ENCODE measurements around the gene FILIP1L.

The FILIP1L gene

GRCh38 chr3:100114413-100115030 is at the start of gene FILIP1L:
FILIP1L (minus strand) TSS chr3:100114501.
- DNase-seq (ENCODE audit: low spot score) = no peak

- DNase-seq (ENCODE audit: low spot score) = no peak
Observed at GRCh38 chr3:100163787-100164186, 49.5 kb upstream of the FILIP1L start.

GRCh38 chr3:100160521-100160920 is 46.2 kb upstream of the FILIP1L start:
- DNase-seq (ENCODE audit: low spot score) = no peak

- no peak for DNase-seq (ENCODE audit: low spot score)
Observed at GRCh38 chr3:100159331-100160153, 45.2 kb upstream of the FILIP1L start.

- no peak for DNase-seq (ENCODE audit: low spot score)
Observed at GRCh38 chr3:100158918-100159330, 44.6 kb upstream of the FILIP1L start.

- DNase-seq (ENCODE audit: low spot score) = no peak
Observed at GRCh38 chr3:100157685-100158084, 43.4 kb upstream of the FILIP1L start.

GRCh38 chr3:100155590-100155989 is 41.3 kb upstream of the FILIP1L start:
- no peak for DNase-seq (ENCODE audit: low spot score)

GRCh38 chr3:100155128-100155527 is 40.8 kb upstream of the FILIP1L start:
- no peak for DNase-seq (ENCODE audit: low spot score)

GRCh38 chr3:100154171-100154570 is 39.9 kb upstream of the FILIP1L start:
- no peak for DNase-seq (ENCODE audit: low spot score)

GRCh38 chr3:100151024-100151707 is 36.9 kb upstream of the FILIP1L start:
- no peak for DNase-seq (ENCODE audit: low spot score)

GRCh38 chr3:100150473-100150872 is 36.2 kb upstream of the FILIP1L start:
- DNase-seq (ENCODE audit: low spot score) = no peak

GRCh38 chr3:100149713-100150415 is 35.6 kb upstream of the FILIP1L start:
- DNase-seq (ENCODE audit: low spot score) = no peak

GRCh38 chr3:100149130-100149529 is 34.8 kb upstream of the FILIP1L start:
- no peak for DNase-seq (ENCODE audit: low spot score)

- DNase-seq (ENCODE audit: low spot score) = no peak
Observed at GRCh38 chr3:100144255-100144866, 30.1 kb upstream of the FILIP1L start.

GRCh38 chr3:100141586-100141985 is 27.3 kb upstream of the FILIP1L start:
- DNase-seq (ENCODE audit: low spot score) = no peak

GRCh38 chr3:100140976-100141375 is 26.7 kb upstream of the FILIP1L start:
- DNase-seq (ENCODE audit: low spot score) = no peak

GRCh38 chr3:100136921-100137320 is 22.6 kb upstream of the FILIP1L start:
- no peak for DNase-seq (ENCODE audit: low spot score)

GRCh38 chr3:100131241-100131640 is 16.9 kb upstream of the FILIP1L start:
- no peak for DNase-seq (ENCODE audit: low spot score)

GRCh38 chr3:100129941-100130340 is 15.6 kb upstream of the FILIP1L start:
- DNase-seq (ENCODE audit: low spot score) = no peak

- no peak for DNase-seq (ENCODE audit: low spot score)
Observed at GRCh38 chr3:100128565-100128964, 14.3 kb upstream of the FILIP1L start.

- no peak for DNase-seq (ENCODE audit: low spot score)
Observed at GRCh38 chr3:100127792-100128191, 13.5 kb upstream of the FILIP1L start.
